Colonic mucosa (tissue), 4 donors: Measurements from ENCODE around the gene BRINP1. TPM values are rescaled to one million over a fixed set of nuclear protein-coding genes. Genes with fewer than 3 reads are reported as not detected.

Source experiments
- DNase-seq: peaks from one replicate; pipeline ENCODE4 v3.0.0-alpha.2; 2020
- H3K27ac ChIP-seq: fragments of 200-600 bp; one replicate; pipeline ENCODE4 v1.8.0; 2021
- H3K27me3 ChIP-seq: fragments of 200-600 bp; one replicate; pipeline ENCODE4 v1.8.0; 2021
- H3K36me3 ChIP-seq: fragments of 200-600 bp; one replicate; pipeline ENCODE4 v1.8.0; 2021
- H3K4me1 ChIP-seq: fragments of 200-600 bp; one replicate; pipeline ENCODE4 v1.8.0; 2021; ENCODE audit warnings: mild to moderate bottlenecking
- H3K4me3 ChIP-seq: fragments of 200-600 bp; one replicate; pipeline ENCODE4 v1.8.0; 2021
- H3K9ac ChIP-seq, 2 donors: one replicate each; pipeline ENCODE4 v1.7.0; 2013; ENCODE audit warnings: control low read depth in 2 of 2, low read depth in 2 of 2, low read length in 2 of 2
- H3K9me3 ChIP-seq: fragments of 200-600 bp; one replicate; pipeline ENCODE4 v1.8.0; 2021
- intact Hi-C: fragments of 100-400 bp; cut with DNase I; formaldehyde crosslinking; loops from one replicate; pipeline ENCODE4 v1.14.1; 2022
- total RNA-seq, 2 donors: library from RNA; stranded (reverse); fragmentation: NEBNext Ultra II Directional in 1 of 2; extraction: Animal tissue kit (Norgen Biotek cat#: 25700) in 1 of 2; gene quantifications; one replicate each; pipeline ENCODE4 v1.2.1, GENCODE V29; 2021
- TF ChIP-seq, protein P1 (sequence below): fragments of 200-600 bp; IDR thresholded peaks from one replicate; pipeline ENCODE4 v1.8.0; 2022; ENCODE audit warnings: antibody characterized with exemption, mild to moderate bottlenecking
- donor health status: healthy.
- donor health status: DM: no; HTN: no; CAD: no.
- donor health status: DM: no; HTN: no; CAD: no.

BRINP1 gene
- total RNA-seq, 2 donors from 2014 or later, result 0.10 to 0.13 TPM

DNA sequence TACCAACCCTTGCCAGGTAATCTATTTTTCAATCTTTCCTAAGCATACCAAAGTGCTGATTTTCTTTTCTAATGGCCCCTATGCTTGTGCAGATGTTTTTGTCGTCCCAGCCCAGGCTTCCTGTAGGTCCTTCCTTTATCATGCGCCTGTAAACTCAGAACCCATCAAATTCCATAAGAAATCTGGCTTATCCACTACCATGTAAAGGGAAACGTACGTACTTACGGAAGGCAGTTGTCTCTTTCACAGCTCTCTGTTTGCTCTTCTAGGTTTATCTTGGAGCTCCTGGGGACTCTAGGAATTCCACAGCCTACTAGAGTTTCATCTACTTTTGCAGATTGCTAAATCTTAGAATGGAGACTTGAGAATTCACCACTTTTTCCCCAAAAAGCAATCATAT is 9.0 kb downstream of the BRINP1 start:
- no peaks in the 10 kb centered on the region for H3K27me3 ChIP-seq
- no peak for DNase-seq
- no peak overlapping the region for H3K27ac ChIP-seq
- intact Hi-C loops, result loop anchor here (5.0 to 10.0 kb wide), 2 partner anchors 1188 to 1575 kb away; no protein-coding TSS in a partner anchor
- no peaks in the 10 kb centered on the region for H3K4me1 ChIP-seq
- no peaks in the 10 kb centered on the region for H3K36me3 ChIP-seq
- no peaks in the 10 kb centered on the region for H3K9me3 ChIP-seq
- no peak overlapping the region for H3K4me3 ChIP-seq
- H3K9ac ChIP-seq, result no peak overlapping the region
- TF ChIP-seq, protein P1, sequence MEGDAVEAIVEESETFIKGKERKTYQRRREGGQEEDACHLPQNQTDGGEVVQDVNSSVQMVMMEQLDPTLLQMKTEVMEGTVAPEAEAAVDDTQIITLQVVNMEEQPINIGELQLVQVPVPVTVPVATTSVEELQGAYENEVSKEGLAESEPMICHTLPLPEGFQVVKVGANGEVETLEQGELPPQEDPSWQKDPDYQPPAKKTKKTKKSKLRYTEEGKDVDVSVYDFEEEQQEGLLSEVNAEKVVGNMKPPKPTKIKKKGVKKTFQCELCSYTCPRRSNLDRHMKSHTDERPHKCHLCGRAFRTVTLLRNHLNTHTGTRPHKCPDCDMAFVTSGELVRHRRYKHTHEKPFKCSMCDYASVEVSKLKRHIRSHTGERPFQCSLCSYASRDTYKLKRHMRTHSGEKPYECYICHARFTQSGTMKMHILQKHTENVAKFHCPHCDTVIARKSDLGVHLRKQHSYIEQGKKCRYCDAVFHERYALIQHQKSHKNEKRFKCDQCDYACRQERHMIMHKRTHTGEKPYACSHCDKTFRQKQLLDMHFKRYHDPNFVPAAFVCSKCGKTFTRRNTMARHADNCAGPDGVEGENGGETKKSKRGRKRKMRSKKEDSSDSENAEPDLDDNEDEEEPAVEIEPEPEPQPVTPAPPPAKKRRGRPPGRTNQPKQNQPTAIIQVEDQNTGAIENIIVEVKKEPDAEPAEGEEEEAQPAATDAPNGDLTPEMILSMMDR, result no peak

DNA sequence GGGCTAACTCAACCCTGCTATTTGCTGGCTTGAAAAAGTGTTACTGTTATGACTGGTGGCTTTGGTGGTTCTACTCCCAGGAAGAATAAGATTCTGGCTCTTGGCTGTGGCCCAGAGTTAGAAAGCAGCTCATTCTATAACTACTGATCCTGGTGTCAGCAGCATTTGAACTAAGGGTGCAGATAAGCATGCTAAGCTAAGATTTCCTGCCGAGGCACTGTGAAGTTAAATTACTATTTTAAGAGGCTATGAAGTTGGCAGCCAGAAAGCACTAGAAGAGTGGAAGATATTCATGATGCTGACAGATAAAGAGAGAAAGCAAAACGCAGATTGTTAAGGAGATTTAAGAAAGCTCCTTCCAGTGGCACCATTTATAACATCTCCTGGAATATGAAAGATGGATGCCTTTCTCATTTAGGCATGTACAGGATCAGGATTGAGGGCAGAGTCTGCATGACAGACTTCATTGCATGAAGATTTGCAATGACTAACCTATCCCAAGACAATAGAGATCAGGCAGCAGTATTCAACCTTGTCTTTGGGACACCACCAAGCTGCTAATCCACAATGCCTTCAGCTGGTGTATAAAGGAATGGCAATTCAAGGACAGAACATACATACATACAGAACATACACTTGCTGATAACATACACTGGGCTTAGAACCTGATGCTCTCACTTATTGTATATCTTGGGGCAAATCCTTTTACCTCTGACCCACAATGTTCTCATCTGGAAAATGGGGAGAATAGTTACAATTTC is 11.7 kb downstream of the BRINP1 start:
- H3K27me3 ChIP-seq, result no peaks in the 10 kb centered on the region
- intact Hi-C loops, result no loop called here
- H3K9ac ChIP-seq, result no peak overlapping the region
- H3K9me3 ChIP-seq, result no peaks in the 10 kb centered on the region
- H3K4me1 ChIP-seq, result no peaks in the 10 kb centered on the region
- no peak for DNase-seq
- H3K4me3 ChIP-seq, result no peak overlapping the region
- no peak overlapping the region for H3K27ac ChIP-seq
- TF ChIP-seq, protein P1, result no peak
- no peaks in the 10 kb centered on the region for H3K36me3 ChIP-seq

DNA sequence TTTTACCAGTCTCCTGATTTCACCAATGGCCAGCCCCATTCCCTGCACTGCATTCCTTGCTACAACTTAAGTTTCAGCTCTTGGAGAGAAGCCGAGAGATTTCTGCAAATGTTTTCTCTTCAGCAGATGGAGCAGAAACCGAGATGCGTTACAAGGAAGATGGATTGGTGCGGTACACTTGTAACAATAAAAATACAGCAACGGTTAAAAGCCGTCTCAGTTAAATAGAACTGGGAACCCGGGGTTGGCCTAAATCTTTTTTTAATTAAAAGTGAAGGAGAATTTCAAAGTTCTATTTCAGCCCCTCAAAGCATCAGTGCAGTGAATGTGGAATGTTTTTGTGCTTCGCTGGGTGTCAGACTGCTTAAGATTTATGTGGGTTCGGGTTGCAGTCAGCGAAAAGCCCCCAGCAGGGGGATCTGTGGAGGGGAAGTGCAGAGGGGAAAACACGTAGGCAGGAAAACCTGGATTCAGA is 19.8 kb downstream of the BRINP1 start:
- no peaks in the 10 kb centered on the region for H3K27me3 ChIP-seq
- intact Hi-C loops, result no loop called here
- H3K4me3 ChIP-seq, result no peak overlapping the region
- no peak for DNase-seq
- H3K9me3 ChIP-seq, result no peaks in the 10 kb centered on the region
- TF ChIP-seq, protein P1, result no peak
- H3K4me1 ChIP-seq, result no peaks in the 10 kb centered on the region
- H3K9ac ChIP-seq, result no peak overlapping the region
- no peaks in the 10 kb centered on the region for H3K36me3 ChIP-seq
- no peak overlapping the region for H3K27ac ChIP-seq

DNA sequence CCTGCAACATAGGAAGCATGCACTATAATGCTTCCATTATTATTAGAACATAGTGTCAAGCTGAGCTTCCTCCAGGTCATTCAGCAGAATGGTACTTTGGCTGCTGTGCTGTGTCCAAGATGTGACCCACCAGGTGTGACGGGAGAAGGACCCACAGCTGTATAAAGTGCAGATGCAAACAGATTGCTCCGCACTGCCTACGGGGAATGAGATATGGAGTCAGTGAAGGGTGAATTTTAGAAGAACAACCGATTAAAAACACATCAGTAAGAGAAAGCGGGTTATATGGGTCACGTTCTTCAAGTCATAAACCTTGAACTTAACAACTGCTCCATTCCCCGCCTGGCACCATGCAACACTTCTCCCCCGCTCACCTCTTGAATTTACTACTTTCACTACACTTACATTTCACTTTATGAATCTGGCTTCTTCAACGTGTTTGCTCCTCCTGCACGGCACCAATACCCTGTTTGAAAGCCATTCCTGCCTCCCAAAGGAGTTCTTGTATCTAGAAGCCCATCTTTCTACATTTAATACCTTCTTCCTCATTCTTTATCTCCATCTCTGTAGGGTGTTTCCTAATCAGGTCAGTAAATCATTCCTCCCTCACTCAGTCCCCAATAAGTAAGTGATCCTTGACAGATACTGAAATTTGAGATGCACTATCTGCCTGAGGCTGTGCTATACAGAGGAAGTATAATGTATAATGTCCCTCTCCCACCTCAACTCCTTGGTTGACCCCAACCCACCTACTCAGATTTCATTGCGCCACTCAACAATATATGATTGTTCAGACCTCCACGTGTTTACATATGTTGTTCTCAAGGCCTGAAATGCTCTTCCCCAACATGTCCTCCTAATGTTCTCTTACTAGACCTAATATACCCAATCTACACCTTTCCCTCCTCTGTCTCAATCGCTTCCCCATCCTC is 25.9 kb downstream of the BRINP1 start:
- H3K9ac ChIP-seq, result no peak overlapping the region
- no peaks in the 10 kb centered on the region for H3K9me3 ChIP-seq
- H3K27ac ChIP-seq, result no peak overlapping the region
- intact Hi-C loops, result no loop called here
- DNase-seq, result no peak
- no peaks in the 10 kb centered on the region for H3K27me3 ChIP-seq
- H3K4me1 ChIP-seq, result no peaks in the 10 kb centered on the region
- H3K4me3 ChIP-seq, result no peak overlapping the region
- TF ChIP-seq, protein P1, result no peak
- no peaks in the 10 kb centered on the region for H3K36me3 ChIP-seq

DNA sequence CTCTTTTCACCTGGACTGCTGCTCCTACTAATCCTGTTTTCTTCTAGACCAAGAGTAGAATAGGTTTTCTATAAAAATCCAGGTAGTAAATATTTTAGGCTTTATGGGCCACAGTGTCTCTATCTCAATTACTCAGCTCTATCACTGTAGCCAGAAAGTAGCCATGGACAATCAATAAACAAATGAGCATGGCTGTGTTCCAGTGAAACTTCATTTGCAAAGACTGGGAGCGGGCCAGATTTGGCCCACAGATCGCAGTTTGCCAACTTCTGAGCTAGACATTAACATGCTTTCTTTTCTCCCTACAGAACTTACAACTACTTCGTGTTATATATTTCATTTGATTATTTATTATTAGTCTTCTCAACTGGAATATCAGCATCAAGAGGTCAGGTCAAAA is 30.2 kb downstream of the BRINP1 start:
- DNase-seq, result no peak
- Histone ChIP-seq H3K9ac (no peak overlapping the region), H3K36me3 (no peaks in the 10 kb centered on the region), H3K4me3 (no peak overlapping the region), H3K9me3 (no peaks in the 10 kb centered on the region), H3K4me1 (no peaks in the 10 kb centered on the region), H3K27ac (no peak overlapping the region), H3K27me3 (no peaks in the 10 kb centered on the region)
- TF ChIP-seq, protein P1, result no peak
- intact Hi-C loops, result no loop called here
